Transverse colon (tissue), 3 donors: Measurements from ENCODE around the gene HIP1.

ENCODE experiments used
- EP300 ChIP-seq: sonication (generic); formaldehyde crosslinking; IDR thresholded peaks from one replicate; pipeline ENCODE4 v1.6.1; 2017; ENCODE audit warnings: antibody characterized with exemption, low read depth
- POLR2A ChIP-seq: fragments of 450-650 bp; IDR thresholded peaks from one replicate; pipeline ENCODE4 v1.6.1; 2016; ENCODE audit warnings: antibody characterized with exemption, mild to moderate bottlenecking, moderate library complexity
- TF ChIP-seq, protein P1 (sequence below), 5 experiments: fragments of 200-600 bp in 3 of 5; fragments of 450-650 bp in 2 of 5; sonication (generic) in 3 of 5; IDR thresholded peaks; 1 replicate in 2 of 5; 2 replicates in 3 of 5; pipeline ENCODE4 v1.5.1; 2016 to 2017; ENCODE audit warnings: antibody characterized with exemption in 5 of 5, inconsistent platforms in 3 of 5, mild to moderate bottlenecking in 2 of 5, moderate library complexity in 1 of 5

GRCh38 chr7:75772081-75773077 is 33.6 kb upstream of the HIP1 start, which contains the start of gene CCL26:
- TF ChIP-seq, protein P1, sequence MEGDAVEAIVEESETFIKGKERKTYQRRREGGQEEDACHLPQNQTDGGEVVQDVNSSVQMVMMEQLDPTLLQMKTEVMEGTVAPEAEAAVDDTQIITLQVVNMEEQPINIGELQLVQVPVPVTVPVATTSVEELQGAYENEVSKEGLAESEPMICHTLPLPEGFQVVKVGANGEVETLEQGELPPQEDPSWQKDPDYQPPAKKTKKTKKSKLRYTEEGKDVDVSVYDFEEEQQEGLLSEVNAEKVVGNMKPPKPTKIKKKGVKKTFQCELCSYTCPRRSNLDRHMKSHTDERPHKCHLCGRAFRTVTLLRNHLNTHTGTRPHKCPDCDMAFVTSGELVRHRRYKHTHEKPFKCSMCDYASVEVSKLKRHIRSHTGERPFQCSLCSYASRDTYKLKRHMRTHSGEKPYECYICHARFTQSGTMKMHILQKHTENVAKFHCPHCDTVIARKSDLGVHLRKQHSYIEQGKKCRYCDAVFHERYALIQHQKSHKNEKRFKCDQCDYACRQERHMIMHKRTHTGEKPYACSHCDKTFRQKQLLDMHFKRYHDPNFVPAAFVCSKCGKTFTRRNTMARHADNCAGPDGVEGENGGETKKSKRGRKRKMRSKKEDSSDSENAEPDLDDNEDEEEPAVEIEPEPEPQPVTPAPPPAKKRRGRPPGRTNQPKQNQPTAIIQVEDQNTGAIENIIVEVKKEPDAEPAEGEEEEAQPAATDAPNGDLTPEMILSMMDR (IDR thresholded peaks at IDR 0.05), result no peak
- TF ChIP-seq POLR2A (no peak), EP300 (no peak)
